ENCODE measurements around the gene CEACAM16.

The CEACAM16 gene

GRCh38 chr19:44664976-44665375, 34.0 kb upstream of the CEACAM16 start (continued):
- no peak for TF ChIP-seq ZNF138 (tag by site-specific recombination; IDR thresholded peaks at IDR 0.05; ENCODE audit: borderline replicate concordance)
- no peak for TF ChIP-seq ZNF555 (tag by site-specific recombination; conservative IDR thresholded peaks at IDR 0.05)

DNA sequence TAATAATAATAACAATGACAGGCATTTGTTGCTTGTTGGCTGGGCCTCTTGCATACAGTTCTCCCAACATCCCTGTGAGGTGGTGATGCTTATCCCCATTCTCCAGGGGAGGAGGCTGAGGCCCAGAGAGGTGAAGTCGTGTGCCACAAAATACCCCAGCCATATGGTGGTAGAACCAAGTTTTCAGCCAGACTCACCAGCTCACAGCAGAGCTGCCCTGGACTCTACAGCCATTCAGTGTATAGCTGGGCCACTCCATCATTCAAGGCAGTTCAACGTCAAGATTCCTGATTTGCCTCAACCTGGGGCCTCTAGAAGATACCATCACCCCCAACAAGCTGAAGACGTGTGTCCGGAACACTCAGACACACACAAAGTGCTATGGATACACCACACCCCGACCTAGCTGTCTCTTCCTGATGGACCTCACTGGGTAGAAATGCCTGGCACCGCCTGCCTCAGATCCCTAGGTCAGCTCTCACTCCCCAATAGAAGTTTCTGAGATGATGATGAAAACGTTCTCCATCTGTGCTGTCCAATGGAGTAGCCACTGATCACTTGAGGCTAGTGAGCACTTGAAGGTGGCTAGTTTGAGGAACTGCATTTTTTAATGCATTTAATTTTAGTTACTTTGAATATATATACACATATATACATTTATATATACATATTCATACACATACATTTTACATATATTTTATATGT, 31.9 kb upstream of the CEACAM16 start:
- CTCF ChIA-PET: interaction anchor here (0.7 to 0.9 kb wide), 3 partner anchors 9 to 90 kb away, joined by 3 to 4 read pairs (median 4); no protein-coding TSS in a partner anchor
- Histone ChIP-seq H3K36me3 (ENCODE audit: control insufficient read depth in 2 of 2, insufficient read depth in 1 of 2, low read length in 2 of 2) (peaks cover 13 to 17% of the 10 kb centered on the region in 2 experiments; a peak in 2 of 3 replicates), H3K4me3 (ENCODE audit: low read depth, low read length) (no peak overlapping the region), H3K9me3 (ENCODE audit: control insufficient read depth, insufficient read depth, low read depth, low read length) (no peaks in the 10 kb centered on the region), H3K27ac (ENCODE audit: extremely low read depth, low read depth, low read length) (no peak overlapping the region), H3K4me1 (ENCODE audit: control insufficient read depth, insufficient read depth, low read length) (no peaks in the 10 kb centered on the region)
- TF ChIP-seq ZFP37 (tag by site-specific recombination; IDR thresholded peaks at IDR 0.05) (0 out of 2 replicates have a peak, but pooled peaks have one; percentile 28), ZNF530 (tag by site-specific recombination; IDR thresholded peaks at IDR 0.05; ENCODE audit: low read depth) (no peak), ZNF274 (IDR thresholded peaks at IDR 0.05; ENCODE audit: low read length) (no peak), ZNF274 (tag by site-specific recombination; IDR thresholded peaks at IDR 0.05; ENCODE audit: borderline replicate concordance) (no peak), ZNF600 (tag by site-specific recombination; IDR thresholded peaks at IDR 0.05) (0 out of 2 replicates have a peak, but pooled peaks have one; percentile 49)
- POLR2A ChIA-PET: interaction anchor here (1.1 kb wide), 1 partner anchor 10 kb away, joined by 3 read pairs; no protein-coding TSS in a partner anchor

GRCh38 chr19:44668985-44669764, 29.8 kb upstream of the CEACAM16 start:
- ChIA-PET POLR2A (interaction anchor here (0.7 kb wide), 1 partner anchor 46 kb away, joined by 3 read pairs; no protein-coding TSS in a partner anchor), CTCF (interaction anchor here (1.1 kb wide), 1 partner anchor 20 kb away, joined by 4 read pairs; no protein-coding TSS in a partner anchor)
- H3K9me3 ChIP-seq (ENCODE audit: control insufficient read depth, insufficient read depth, low read depth, low read length): no peaks in the 10 kb centered on the region
- no peaks in the 10 kb centered on the region for H3K4me1 ChIP-seq (ENCODE audit: control insufficient read depth, insufficient read depth, low read length)
- H3K27ac ChIP-seq (ENCODE audit: extremely low read depth, low read depth, low read length): no peak overlapping the region
- TF ChIP-seq IKZF3 (tag by site-specific recombination; IDR thresholded peaks at IDR 0.05) (no peak), ZNF660 (tag by site-specific recombination; IDR thresholded peaks at IDR 0.05) (no peak), ZNF514 (tag by site-specific recombination; IDR thresholded peaks at IDR 0.05) (no peak), ZNF23 (tag by site-specific recombination; IDR thresholded peaks at IDR 0.05; ENCODE audit: borderline replicate concordance) (no peak), ZEB2 (tag by site-specific recombination; IDR thresholded peaks at IDR 0.05) (no peak), ZNF768 (tag by site-specific recombination; IDR thresholded peaks at IDR 0.05) (no peak), ZFP69B (tag by site-specific recombination; IDR thresholded peaks at IDR 0.05) (no peak), ZNF596 (tag by site-specific recombination; IDR thresholded peaks at IDR 0.05) (no peak), ZNF157 (tag by site-specific recombination; IDR thresholded peaks at IDR 0.05) (no peak), OSR2 (tag by site-specific recombination; IDR thresholded peaks at IDR 0.05) (no peak)
- TF ChIP-seq, protein P1, sequence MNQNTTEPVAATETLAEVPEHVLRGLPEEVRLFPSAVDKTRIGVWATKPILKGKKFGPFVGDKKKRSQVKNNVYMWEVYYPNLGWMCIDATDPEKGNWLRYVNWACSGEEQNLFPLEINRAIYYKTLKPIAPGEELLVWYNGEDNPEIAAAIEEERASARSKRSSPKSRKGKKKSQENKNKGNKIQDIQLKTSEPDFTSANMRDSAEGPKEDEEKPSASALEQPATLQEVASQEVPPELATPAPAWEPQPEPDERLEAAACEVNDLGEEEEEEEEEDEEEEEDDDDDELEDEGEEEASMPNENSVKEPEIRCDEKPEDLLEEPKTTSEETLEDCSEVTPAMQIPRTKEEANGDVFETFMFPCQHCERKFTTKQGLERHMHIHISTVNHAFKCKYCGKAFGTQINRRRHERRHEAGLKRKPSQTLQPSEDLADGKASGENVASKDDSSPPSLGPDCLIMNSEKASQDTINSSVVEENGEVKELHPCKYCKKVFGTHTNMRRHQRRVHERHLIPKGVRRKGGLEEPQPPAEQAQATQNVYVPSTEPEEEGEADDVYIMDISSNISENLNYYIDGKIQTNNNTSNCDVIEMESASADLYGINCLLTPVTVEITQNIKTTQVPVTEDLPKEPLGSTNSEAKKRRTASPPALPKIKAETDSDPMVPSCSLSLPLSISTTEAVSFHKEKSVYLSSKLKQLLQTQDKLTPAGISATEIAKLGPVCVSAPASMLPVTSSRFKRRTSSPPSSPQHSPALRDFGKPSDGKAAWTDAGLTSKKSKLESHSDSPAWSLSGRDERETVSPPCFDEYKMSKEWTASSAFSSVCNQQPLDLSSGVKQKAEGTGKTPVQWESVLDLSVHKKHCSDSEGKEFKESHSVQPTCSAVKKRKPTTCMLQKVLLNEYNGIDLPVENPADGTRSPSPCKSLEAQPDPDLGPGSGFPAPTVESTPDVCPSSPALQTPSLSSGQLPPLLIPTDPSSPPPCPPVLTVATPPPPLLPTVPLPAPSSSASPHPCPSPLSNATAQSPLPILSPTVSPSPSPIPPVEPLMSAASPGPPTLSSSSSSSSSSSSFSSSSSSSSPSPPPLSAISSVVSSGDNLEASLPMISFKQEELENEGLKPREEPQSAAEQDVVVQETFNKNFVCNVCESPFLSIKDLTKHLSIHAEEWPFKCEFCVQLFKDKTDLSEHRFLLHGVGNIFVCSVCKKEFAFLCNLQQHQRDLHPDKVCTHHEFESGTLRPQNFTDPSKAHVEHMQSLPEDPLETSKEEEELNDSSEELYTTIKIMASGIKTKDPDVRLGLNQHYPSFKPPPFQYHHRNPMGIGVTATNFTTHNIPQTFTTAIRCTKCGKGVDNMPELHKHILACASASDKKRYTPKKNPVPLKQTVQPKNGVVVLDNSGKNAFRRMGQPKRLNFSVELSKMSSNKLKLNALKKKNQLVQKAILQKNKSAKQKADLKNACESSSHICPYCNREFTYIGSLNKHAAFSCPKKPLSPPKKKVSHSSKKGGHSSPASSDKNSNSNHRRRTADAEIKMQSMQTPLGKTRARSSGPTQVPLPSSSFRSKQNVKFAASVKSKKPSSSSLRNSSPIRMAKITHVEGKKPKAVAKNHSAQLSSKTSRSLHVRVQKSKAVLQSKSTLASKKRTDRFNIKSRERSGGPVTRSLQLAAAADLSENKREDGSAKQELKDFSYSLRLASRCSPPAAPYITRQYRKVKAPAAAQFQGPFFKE (tag by site-specific recombination; IDR thresholded peaks at IDR 0.05; ENCODE audit: borderline replicate concordance): no peak
- TF ChIP-seq, protein P2, sequence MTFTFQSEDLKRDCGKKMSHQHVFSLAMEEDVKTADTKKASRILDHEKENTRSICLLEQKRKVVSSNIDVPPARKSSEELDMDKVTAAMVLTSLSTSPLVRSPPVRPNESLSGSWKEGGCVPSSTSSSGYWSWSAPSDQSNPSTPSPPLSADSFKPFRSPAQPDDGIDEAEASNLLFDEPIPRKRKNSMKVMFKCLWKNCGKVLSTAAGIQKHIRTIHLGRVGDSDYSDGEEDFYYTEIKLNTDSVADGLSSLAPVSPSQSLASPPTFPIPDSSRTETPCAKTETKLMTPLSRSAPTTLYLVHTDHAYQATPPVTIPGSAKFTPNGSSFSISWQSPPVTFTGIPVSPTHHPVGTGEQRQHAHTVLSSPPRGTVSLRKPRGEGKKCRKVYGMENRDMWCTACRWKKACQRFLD (tag by site-specific recombination; IDR thresholded peaks at IDR 0.05): no peak
- H3K4me3 ChIP-seq (ENCODE audit: low read depth, low read length): no peak overlapping the region
- H3K36me3 ChIP-seq (ENCODE audit: control insufficient read depth in 2 of 2, insufficient read depth in 1 of 2, low read length in 2 of 2): peaks cover 0 to 3% of the 10 kb centered on the region in 2 experiments; a peak in 1 of 3 replicates
